GM12878 (cell line): Measurements from ENCODE around the gene RPL22L1. TPM values are rescaled to one million over a fixed set of nuclear protein-coding genes. Genes with fewer than 3 reads are reported as not detected.

ENCODE experiments used
- ATAC-seq: fragments of 200-7000 bp; cut with Tn5 transposase; 3 replicates; pipeline ENCODE4 v1.9.1; 2020; ENCODE audit warnings: mild to moderate bottlenecking, moderate library complexity
- BruUV-seq: library from RNA; stranded (reverse); fragments of 400-500 nt; replicated peaks from 2 replicates; lab custom pipeline; 2021; lab: Mats Ljungman, UMichigan
- CTCF ChIA-PET: fragments of 300-600 bp; sonication (Branson Sonifier 250); formaldehyde crosslinking; extraction: SDS; loops from one replicate; lab custom pipeline; 2021; ENCODE audit warnings: inconsistent platforms; lab: Yijun Ruan, JAX
- POLR2A ChIA-PET: fragments of 350-600 bp; formaldehyde crosslinking; extraction: SDS; loops from one replicate; lab custom pipeline; 2021; ENCODE audit warnings: inconsistent platforms; lab: Charles Lee
- RAD21 ChIA-PET: fragments of 300-600 bp; sonication (Branson Sonifier 250); formaldehyde crosslinking; loops from one replicate; lab custom pipeline; 2023; ENCODE audit warnings: antibody characterized with exemption; ENCODE audit not compliant: unreplicated experiment; lab: Charles Lee
- SMC1A ChIA-PET: fragments of 300-600 bp; sonication (Branson Sonifier 250); formaldehyde crosslinking; loops from one replicate; lab custom pipeline; 2023; ENCODE audit not compliant: unreplicated experiment, uncharacterized antibody; lab: Charles Lee
- DNase-seq: peaks from one replicate; pipeline ENCODE4 v3.0.0-alpha.2; 2011; ENCODE audit warnings: low read depth, low spot score
- FAIRE-seq: peaks from 3 replicates; lab custom pipeline; 2011; peaks lifted over from hg19 to GRCh38; lab: Jason Lieb, UNC
- H2AFZ ChIP-seq: 2 replicates; pipeline ENCODE4 v1.6.0; 2011; ENCODE audit warnings: low read depth, low read length, control low read depth; ENCODE audit not compliant: control insufficient read depth
- H3K27ac ChIP-seq: 2 replicates; pipeline ENCODE4 v1.5.1; 2011; ENCODE audit warnings: control low read depth; ENCODE audit not compliant: control insufficient read depth, insufficient read depth
- H3K27me3 ChIP-seq, 2 experiments: replicated peaks in 1 of 2; 2 replicates each; pipeline versions ENCODE4 v1.6.0 to v1.6.1; 2011; ENCODE audit warnings: low read length in 1 of 2; ENCODE audit not compliant: control insufficient read depth in 2 of 2, insufficient read depth in 2 of 2
- H3K36me3 ChIP-seq, 2 experiments: 2 replicates each; pipeline ENCODE4 v1.5.1; 2011; ENCODE audit warnings: low read length in 1 of 2; ENCODE audit not compliant: control insufficient read depth in 2 of 2, insufficient read depth in 2 of 2
- H3K4me1 ChIP-seq: 2 replicates; pipeline ENCODE4 v1.6.1; 2011; ENCODE audit warnings: mild to moderate bottlenecking, low read length, moderate library complexity, mixed read lengths; ENCODE audit not compliant: control insufficient read depth, insufficient read depth
- H3K4me2 ChIP-seq: 2 replicates; pipeline ENCODE4 v1.6.0; 2011; ENCODE audit warnings: control low read depth; ENCODE audit not compliant: control insufficient read depth, insufficient read depth
- H3K4me3 ChIP-seq: fragments of 200-600 bp; sonication (generic); 2 replicates; pipeline ENCODE4 v1.5.1; 2016
- H3K79me2 ChIP-seq: 2 replicates; pipeline ENCODE4 v1.6.0; 2011; ENCODE audit warnings: low read length; ENCODE audit not compliant: control insufficient read depth, insufficient read depth
- H3K9ac ChIP-seq: 2 replicates; pipeline ENCODE4 v1.8.0; 2011; ENCODE audit warnings: low read length, control low read depth, mixed read lengths; ENCODE audit not compliant: control insufficient read depth, insufficient read depth
- H3K9me3 ChIP-seq: replicated peaks from 3 replicates; pipeline ENCODE4 v1.5.1; 2011; ENCODE audit warnings: mild to moderate bottlenecking, low read length; ENCODE audit not compliant: control insufficient read depth, insufficient read depth
- H4K20me1 ChIP-seq: 2 replicates; pipeline ENCODE4 v1.6.0; 2011; ENCODE audit not compliant: control insufficient read depth, insufficient read depth
- CBX5 ChIP-seq: sonication (generic); IDR thresholded peaks from 2 replicates; pipeline ENCODE4 v1.6.1; 2016; ENCODE audit warnings: low read depth, moderate library complexity, mild to moderate bottlenecking, inconsistent platforms
- CUX1 ChIP-seq: IDR thresholded peaks from 2 replicates; pipeline ENCODE4 v1.6.1; 2012; ENCODE audit warnings: improper control_type of control experiment, low read depth, low read length; ENCODE audit not compliant: insufficient replicate concordance
- FOXK2 ChIP-seq: fragments of 450-650 bp; IDR thresholded peaks from 2 replicates; pipeline ENCODE4 v1.6.1; 2017; ENCODE audit warnings: mild to moderate bottlenecking, moderate library complexity
- IKZF2 ChIP-seq, 2 experiments: fragments of 450-650 bp; IDR thresholded peaks; 2 replicates each; pipeline ENCODE4 v1.6.1; 2017; ENCODE audit warnings: mild to moderate bottlenecking in 2 of 2, moderate library complexity in 2 of 2
- IRF4 ChIP-seq: IDR thresholded peaks from 2 replicates; pipeline ENCODE4 v1.6.1; 2011; ENCODE audit warnings: low read depth, low read length
- RELA ChIP-seq: fragments of 450-650 bp; IDR thresholded peaks from 2 replicates; pipeline ENCODE4 v1.8.0; 2014; ENCODE audit warnings: borderline replicate concordance; ENCODE audit not compliant: partially characterized antibody
- SKIL ChIP-seq: fragments of 450-650 bp; IDR thresholded peaks from 2 replicates; pipeline ENCODE4 v1.6.1; 2017; ENCODE audit warnings: mild to moderate bottlenecking, low read depth, inconsistent platforms; ENCODE audit not compliant: poor library complexity, severe bottlenecking
- ZNF207 ChIP-seq: fragments of 450-650 bp; IDR thresholded peaks from 2 replicates; pipeline ENCODE4 v1.6.1; 2014; ENCODE audit warnings: antibody characterized with exemption, mild to moderate bottlenecking, borderline replicate concordance
- ZZZ3 ChIP-seq: IDR thresholded peaks from 2 replicates; pipeline ENCODE4 v1.6.1; 2011; ENCODE audit warnings: low read depth; ENCODE audit not compliant: control insufficient read depth, insufficient read length
- WGBS: methylation state at CpG from one replicate; pipeline ENCODE4 v1.1.6; 2016; ENCODE audit warnings: low lambda C conversion rate; ENCODE audit not compliant: insufficient replicate concordance, insufficient coverage; ENCODE audit errors: missing lambda C conversion rate; 5-methylcytosine and 5-hydroxymethylcytosine counted together
- in situ Hi-C: fragments of 300-500 bp; cut with MboI; formaldehyde crosslinking; loops from 9 replicates; pipeline ENCODE4 v1.14.3; 2018; ENCODE audit warnings: mixed read lengths
- intact Hi-C: fragments of 100-400 bp; cut with micrococcal nuclease; formaldehyde crosslinking; loops from one replicate; pipeline ENCODE4 v1.14.2; 2022; ENCODE audit not compliant: unreplicated experiment
- polyA plus RNA-seq, 11 experiments: library from polyadenylated mRNA; depleted of rRNA in 4 of 11; unstranded in 6 of 11; stranded (reverse) in 5 of 11; fragments of >200 nt; fragmentation: Nextera tagmentation in 4 of 11; fragmentation: Illumina TruSeq in 1 of 11; extraction: Ambion mirVana in 4 of 11; extraction: Trizol in 1 of 11; gene quantifications; 1 replicate in 1 of 11; 2 replicates in 10 of 11; pipeline versions ENCODE4 v1.2.1 to v1.2.3, GENCODE V29; 2011 to 2016; ENCODE audit warnings: inconsistent platforms in 2 of 11, missing spikeins in 2 of 11, low read depth in 1 of 11
- total RNA-seq, 4 experiments: library from RNA; depleted of rRNA in 3 of 4; stranded (reverse); fragments of >200 nt in 3 of 4; fragmentation: Illumina TruSeq in 1 of 4; extraction: Trizol in 1 of 4; gene quantifications; 2 replicates each; pipeline versions ENCODE4 v1.2.1 to v1.2.3, GENCODE V29; 2013 to 2021
- TF ChIP-seq, protein P1 (sequence below): fragments of 450-650 bp; IDR thresholded peaks from 2 replicates; pipeline ENCODE4 v1.6.1; 2017; ENCODE audit warnings: antibody characterized with exemption, mild to moderate bottlenecking, moderate library complexity

Gene RPL22L1
- total and polyA plus RNA-seq, 10 of the 15 experiments (the other 5 are each of a cell fraction or from before 2014, with no cell fraction given), result 203 to 803 (median 422) TPM

DNA sequence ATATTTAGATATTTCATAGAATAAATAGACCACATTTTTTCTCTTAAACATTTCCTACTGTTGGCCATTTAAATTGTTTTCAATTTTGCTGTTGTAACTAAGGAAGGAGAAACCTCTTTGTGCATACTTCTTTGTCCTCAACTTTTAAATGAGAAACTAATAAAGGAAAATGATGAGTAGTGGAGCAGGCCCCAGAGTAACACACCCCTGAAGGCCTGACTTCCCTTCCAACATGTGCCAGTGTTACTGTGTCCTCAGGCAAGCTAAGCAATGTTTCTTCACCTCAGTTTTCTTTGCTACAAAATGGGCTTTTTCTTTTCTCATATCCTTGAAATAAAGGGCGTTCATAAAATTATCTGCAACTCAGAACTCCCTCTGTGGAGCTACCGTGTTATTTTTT lies 53.7 kb downstream of the RPL22L1 start:
- SMC1A ChIA-PET, result interaction anchor here (0.7 kb wide), 1 partner anchor 402 kb away, joined by 5 read pairs; no protein-coding TSS in a partner anchor
- in situ Hi-C loops, result no loop called here

More for the DNA sequence above, 53.7 kb downstream of the RPL22L1 start:
- no peak overlapping the region for H2AFZ ChIP-seq
- H4K20me1 ChIP-seq, result no peaks in the 10 kb centered on the region
- intact Hi-C loops, result no loop called here
- H3K4me3 ChIP-seq, result no peak overlapping the region
- H3K27me3 ChIP-seq, result no peaks in the 10 kb centered on the region; a peak in 2 of 4 replicates
- no peak overlapping the region for H3K4me2 ChIP-seq
- TF ChIP-seq CUX1 (no peak), FOXK2 (no peak), ZZZ3 (no peak), IRF4 (no peak), IKZF2 (IDR thresholded peaks at IDR 0.05) (no peak), SKIL (no peak), RELA (no peak), CBX5 (no peak), ZNF207 (no peak)
- TF ChIP-seq, protein P1, sequence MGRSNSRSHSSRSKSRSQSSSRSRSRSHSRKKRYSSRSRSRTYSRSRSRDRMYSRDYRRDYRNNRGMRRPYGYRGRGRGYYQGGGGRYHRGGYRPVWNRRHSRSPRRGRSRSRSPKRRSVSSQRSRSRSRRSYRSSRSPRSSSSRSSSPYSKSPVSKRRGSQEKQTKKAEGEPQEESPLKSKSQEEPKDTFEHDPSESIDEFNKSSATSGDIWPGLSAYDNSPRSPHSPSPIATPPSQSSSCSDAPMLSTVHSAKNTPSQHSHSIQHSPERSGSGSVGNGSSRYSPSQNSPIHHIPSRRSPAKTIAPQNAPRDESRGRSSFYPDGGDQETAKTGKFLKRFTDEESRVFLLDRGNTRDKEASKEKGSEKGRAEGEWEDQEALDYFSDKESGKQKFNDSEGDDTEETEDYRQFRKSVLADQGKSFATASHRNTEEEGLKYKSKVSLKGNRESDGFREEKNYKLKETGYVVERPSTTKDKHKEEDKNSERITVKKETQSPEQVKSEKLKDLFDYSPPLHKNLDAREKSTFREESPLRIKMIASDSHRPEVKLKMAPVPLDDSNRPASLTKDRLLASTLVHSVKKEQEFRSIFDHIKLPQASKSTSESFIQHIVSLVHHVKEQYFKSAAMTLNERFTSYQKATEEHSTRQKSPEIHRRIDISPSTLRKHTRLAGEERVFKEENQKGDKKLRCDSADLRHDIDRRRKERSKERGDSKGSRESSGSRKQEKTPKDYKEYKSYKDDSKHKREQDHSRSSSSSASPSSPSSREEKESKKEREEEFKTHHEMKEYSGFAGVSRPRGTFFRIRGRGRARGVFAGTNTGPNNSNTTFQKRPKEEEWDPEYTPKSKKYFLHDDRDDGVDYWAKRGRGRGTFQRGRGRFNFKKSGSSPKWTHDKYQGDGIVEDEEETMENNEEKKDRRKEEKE, result no peak
- CTCF ChIA-PET, result interaction anchor here (0.9 to 1.4 kb wide), 2 partner anchors 8 to 403 kb away, joined by 3 to 9 read pairs; no protein-coding TSS in a partner anchor
- POLR2A ChIA-PET, result no interaction called here
- no peak overlapping the region for H3K27ac ChIP-seq
- DNase-seq, result no peak
- H3K36me3 ChIP-seq, result no peaks in the 10 kb centered on the region
- RAD21 ChIA-PET, result no interaction called here
- BruUV-seq, result no TSS peak
- no peaks in the 10 kb centered on the region for H3K9me3 ChIP-seq
- 39% methylated on average over 2 of the region's 2 CpGs for WGBS
- no peak for ATAC-seq
- no peaks in the 10 kb centered on the region for H3K79me2 ChIP-seq
- H3K9ac ChIP-seq, result no peak overlapping the region
- FAIRE-seq, result no peak
- H3K4me1 ChIP-seq, result no peaks in the 10 kb centered on the region
